GM12878 (cell line): Measurements from ENCODE around the gene CDH10. TPM values are rescaled to one million over a fixed set of nuclear protein-coding genes. Genes with fewer than 3 reads are reported as not detected.

Experiments used
- ATAC-seq: fragments of 200-7000 bp; cut with Tn5 transposase; 3 replicates; pipeline ENCODE4 v1.9.1; 2020; ENCODE audit warnings: mild to moderate bottlenecking, moderate library complexity
- BruUV-seq: library from RNA; stranded (reverse); fragments of 400-500 nt; replicated peaks from 2 replicates; lab custom pipeline; 2021; lab: Mats Ljungman, UMichigan
- CTCF ChIA-PET: fragments of 300-600 bp; sonication (Branson Sonifier 250); formaldehyde crosslinking; extraction: SDS; loops from one replicate; lab custom pipeline; 2021; ENCODE audit warnings: inconsistent platforms; lab: Yijun Ruan, JAX
- POLR2A ChIA-PET: fragments of 350-600 bp; formaldehyde crosslinking; extraction: SDS; loops from one replicate; lab custom pipeline; 2021; ENCODE audit warnings: inconsistent platforms; lab: Charles Lee
- RAD21 ChIA-PET: fragments of 300-600 bp; sonication (Branson Sonifier 250); formaldehyde crosslinking; loops from one replicate; lab custom pipeline; 2023; ENCODE audit warnings: antibody characterized with exemption; ENCODE audit not compliant: unreplicated experiment; lab: Charles Lee
- SMC1A ChIA-PET: fragments of 300-600 bp; sonication (Branson Sonifier 250); formaldehyde crosslinking; loops from one replicate; lab custom pipeline; 2023; ENCODE audit not compliant: unreplicated experiment, uncharacterized antibody; lab: Charles Lee
- DNase-seq: peaks from one replicate; pipeline ENCODE4 v3.0.0-alpha.2; 2011; ENCODE audit warnings: low read depth, low spot score
- FAIRE-seq: peaks from 3 replicates; lab custom pipeline; 2011; peaks lifted over from hg19 to GRCh38; lab: Jason Lieb, UNC
- H2AFZ ChIP-seq: 2 replicates; pipeline ENCODE4 v1.6.0; 2011; ENCODE audit warnings: low read depth, low read length, control low read depth; ENCODE audit not compliant: control insufficient read depth
- H3K27ac ChIP-seq: 2 replicates; pipeline ENCODE4 v1.5.1; 2011; ENCODE audit warnings: control low read depth; ENCODE audit not compliant: control insufficient read depth, insufficient read depth
- H3K27me3 ChIP-seq, 2 experiments: replicated peaks in 1 of 2; 2 replicates each; pipeline versions ENCODE4 v1.6.0 to v1.6.1; 2011; ENCODE audit warnings: low read length in 1 of 2; ENCODE audit not compliant: control insufficient read depth in 2 of 2, insufficient read depth in 2 of 2
- H3K36me3 ChIP-seq, 2 experiments: 2 replicates each; pipeline ENCODE4 v1.5.1; 2011; ENCODE audit warnings: low read length in 1 of 2; ENCODE audit not compliant: control insufficient read depth in 2 of 2, insufficient read depth in 2 of 2
- H3K4me1 ChIP-seq: 2 replicates; pipeline ENCODE4 v1.6.1; 2011; ENCODE audit warnings: mild to moderate bottlenecking, low read length, moderate library complexity, mixed read lengths; ENCODE audit not compliant: control insufficient read depth, insufficient read depth
- H3K4me2 ChIP-seq: 2 replicates; pipeline ENCODE4 v1.6.0; 2011; ENCODE audit warnings: control low read depth; ENCODE audit not compliant: control insufficient read depth, insufficient read depth
- H3K4me3 ChIP-seq: fragments of 200-600 bp; sonication (generic); 2 replicates; pipeline ENCODE4 v1.5.1; 2016
- H3K79me2 ChIP-seq: 2 replicates; pipeline ENCODE4 v1.6.0; 2011; ENCODE audit warnings: low read length; ENCODE audit not compliant: control insufficient read depth, insufficient read depth
- H3K9ac ChIP-seq: 2 replicates; pipeline ENCODE4 v1.8.0; 2011; ENCODE audit warnings: low read length, control low read depth, mixed read lengths; ENCODE audit not compliant: control insufficient read depth, insufficient read depth
- H3K9me3 ChIP-seq: replicated peaks from 3 replicates; pipeline ENCODE4 v1.5.1; 2011; ENCODE audit warnings: mild to moderate bottlenecking, low read length; ENCODE audit not compliant: control insufficient read depth, insufficient read depth
- H4K20me1 ChIP-seq: 2 replicates; pipeline ENCODE4 v1.6.0; 2011; ENCODE audit not compliant: control insufficient read depth, insufficient read depth
- KLF5 ChIP-seq: fragments of 450-650 bp; IDR thresholded peaks from 2 replicates; pipeline ENCODE4 v1.6.1; 2014; ENCODE audit warnings: mild to moderate bottlenecking; ENCODE audit not compliant: partially characterized antibody
- MTA2 ChIP-seq: fragments of 450-650 bp; IDR thresholded peaks from 2 replicates; pipeline ENCODE4 v1.6.1; 2016; ENCODE audit warnings: low read depth, mild to moderate bottlenecking, moderate library complexity
- MYC ChIP-seq: IDR thresholded peaks from 2 replicates; pipeline ENCODE4 v1.6.1; 2011; ENCODE audit warnings: mild to moderate bottlenecking, low read length, moderate library complexity, inconsistent platforms; ENCODE audit not compliant: insufficient read depth, insufficient replicate concordance, insufficient read length, severe bottlenecking
- PAX5 ChIP-seq: IDR thresholded peaks from 2 replicates; pipeline ENCODE4 v1.6.1; 2011; ENCODE audit warnings: low read depth, low read length, borderline replicate concordance
- SIN3A ChIP-seq: IDR thresholded peaks from 2 replicates; pipeline ENCODE4 v1.6.1; 2012; ENCODE audit warnings: low read depth, low read length, improper control_type of control experiment
- SMAD1 ChIP-seq: fragments of 450-650 bp; IDR thresholded peaks from 2 replicates; pipeline ENCODE4 v1.6.1; 2018; ENCODE audit warnings: mild to moderate bottlenecking, low read depth; ENCODE audit not compliant: partially characterized antibody
- SRF ChIP-seq, 2 experiments: IDR thresholded peaks; 2 replicates each; pipeline ENCODE4 v1.6.1; 2011; ENCODE audit warnings: low read depth in 2 of 2, low read length in 2 of 2, mild to moderate bottlenecking in 1 of 2, moderate library complexity in 1 of 2
- SUPT20H ChIP-seq: IDR thresholded peaks from 2 replicates; pipeline ENCODE4 v1.6.1; 2011; ENCODE audit warnings: low read depth, mild to moderate bottlenecking, low read length, moderate library complexity, borderline replicate concordance; ENCODE audit not compliant: control insufficient read depth
- TCF12 ChIP-seq: IDR thresholded peaks from 2 replicates; pipeline ENCODE4 v1.6.1; 2011; ENCODE audit warnings: low read depth, mild to moderate bottlenecking, low read length
- ZBED1 ChIP-seq: IDR thresholded peaks from 2 replicates; pipeline ENCODE4 v1.6.1; 2016; ENCODE audit warnings: borderline replicate concordance
- WGBS: methylation state at CpG from one replicate; pipeline ENCODE4 v1.1.6; 2016; ENCODE audit warnings: low lambda C conversion rate; ENCODE audit not compliant: insufficient replicate concordance, insufficient coverage; ENCODE audit errors: missing lambda C conversion rate; 5-methylcytosine and 5-hydroxymethylcytosine counted together
- in situ Hi-C: fragments of 300-500 bp; cut with MboI; formaldehyde crosslinking; loops from 9 replicates; pipeline ENCODE4 v1.14.3; 2018; ENCODE audit warnings: mixed read lengths
- intact Hi-C: fragments of 100-400 bp; cut with micrococcal nuclease; formaldehyde crosslinking; loops from one replicate; pipeline ENCODE4 v1.14.2; 2022; ENCODE audit not compliant: unreplicated experiment
- polyA plus RNA-seq, 11 experiments: library from polyadenylated mRNA; depleted of rRNA in 4 of 11; unstranded in 6 of 11; stranded (reverse) in 5 of 11; fragments of >200 nt; fragmentation: Nextera tagmentation in 4 of 11; fragmentation: Illumina TruSeq in 1 of 11; extraction: Ambion mirVana in 4 of 11; extraction: Trizol in 1 of 11; gene quantifications; 1 replicate in 1 of 11; 2 replicates in 10 of 11; pipeline versions ENCODE4 v1.2.1 to v1.2.3, GENCODE V29; 2011 to 2016; ENCODE audit warnings: inconsistent platforms in 2 of 11, missing spikeins in 2 of 11, low read depth in 1 of 11
- total RNA-seq, 4 experiments: library from RNA; depleted of rRNA in 3 of 4; stranded (reverse); fragments of >200 nt in 3 of 4; fragmentation: Illumina TruSeq in 1 of 4; extraction: Trizol in 1 of 4; gene quantifications; 2 replicates each; pipeline versions ENCODE4 v1.2.1 to v1.2.3, GENCODE V29; 2013 to 2021
- TF ChIP-seq, protein P1 (sequence below): IDR thresholded peaks from 2 replicates; pipeline ENCODE4 v1.6.1; 2012; ENCODE audit warnings: low read depth, low read length, improper control_type of control experiment
- TF ChIP-seq, protein P2 (sequence below): fragments of 450-650 bp; IDR thresholded peaks from 2 replicates; pipeline ENCODE4 v1.6.1; 2017; ENCODE audit warnings: borderline replicate concordance

CDH10 gene
- total and polyA plus RNA-seq, 10 of the 15 experiments (the other 5 are each of a cell fraction or from before 2014, with no cell fraction given), result 0.04 to 0.05 TPM; not detected in 8

DNA sequence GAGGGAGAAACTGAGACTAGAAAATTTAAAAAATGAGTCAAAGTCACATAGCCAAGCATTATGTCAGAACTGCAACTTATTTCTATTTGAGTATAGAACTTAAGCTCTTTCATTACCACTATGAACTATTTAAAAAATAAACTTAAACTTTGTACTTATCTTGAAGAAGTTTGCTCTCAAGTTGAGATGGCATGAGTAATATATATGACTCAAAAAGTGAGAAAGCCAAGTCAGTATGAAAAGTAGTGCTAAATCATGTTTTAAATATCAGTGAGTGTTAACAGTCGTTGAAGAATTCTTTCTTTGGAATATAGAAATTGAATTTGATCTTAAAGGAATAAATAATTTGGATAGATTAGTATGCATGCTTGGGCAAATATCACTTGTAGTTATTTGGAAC, 36.3 kb upstream of the CDH10 start (continued):
- TF ChIP-seq, protein P1, sequence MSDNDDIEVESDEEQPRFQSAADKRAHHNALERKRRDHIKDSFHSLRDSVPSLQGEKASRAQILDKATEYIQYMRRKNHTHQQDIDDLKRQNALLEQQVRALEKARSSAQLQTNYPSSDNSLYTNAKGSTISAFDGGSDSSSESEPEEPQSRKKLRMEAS, result no peak
- TF ChIP-seq, protein P2, sequence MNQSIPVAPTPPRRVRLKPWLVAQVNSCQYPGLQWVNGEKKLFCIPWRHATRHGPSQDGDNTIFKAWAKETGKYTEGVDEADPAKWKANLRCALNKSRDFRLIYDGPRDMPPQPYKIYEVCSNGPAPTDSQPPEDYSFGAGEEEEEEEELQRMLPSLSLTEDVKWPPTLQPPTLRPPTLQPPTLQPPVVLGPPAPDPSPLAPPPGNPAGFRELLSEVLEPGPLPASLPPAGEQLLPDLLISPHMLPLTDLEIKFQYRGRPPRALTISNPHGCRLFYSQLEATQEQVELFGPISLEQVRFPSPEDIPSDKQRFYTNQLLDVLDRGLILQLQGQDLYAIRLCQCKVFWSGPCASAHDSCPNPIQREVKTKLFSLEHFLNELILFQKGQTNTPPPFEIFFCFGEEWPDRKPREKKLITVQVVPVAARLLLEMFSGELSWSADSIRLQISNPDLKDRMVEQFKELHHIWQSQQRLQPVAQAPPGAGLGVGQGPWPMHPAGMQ, result no peak
- no peak for TF ChIP-seq ZBED1
- TF ChIP-seq SIN3A, result no peak
- no peak for TF ChIP-seq SUPT20H

- Histone ChIP-seq H3K4me3 (no peak overlapping the region), H4K20me1 (no peaks in the 10 kb centered on the region), H3K36me3 (no peaks in the 10 kb centered on the region), H3K4me1 (no peaks in the 10 kb centered on the region), H3K4me2 (no peak overlapping the region), H3K9me3 (no peaks in the 10 kb centered on the region), H2AFZ (no peak overlapping the region), H3K27me3 (no peaks in the 10 kb centered on the region), H3K79me2 (no peaks in the 10 kb centered on the region), H3K9ac (no peak overlapping the region), H3K27ac (no peak overlapping the region)
- POLR2A ChIA-PET, result no interaction called here
- WGBS, result 45% methylated on average over 4 of the region's 4 CpGs
- SMC1A ChIA-PET, result no interaction called here
- ATAC-seq (no peak), FAIRE-seq (no peak), DNase-seq (no peak)
- in situ Hi-C loops (no loop called here), intact Hi-C loops (no loop called here)
- RAD21 ChIA-PET, result no interaction called here
- CTCF ChIA-PET, result no interaction called here
- TF ChIP-seq SMAD1 (no peak), SRF (IDR thresholded peaks at IDR 0.05; ENCODE audit: low read depth in 2 of 2, low read length in 2 of 2) (no peak), MYC (no peak), MTA2 (no peak), PAX5 (no peak), TCF12 (no peak), KLF5 (no peak)
- TF ChIP-seq, protein P2, result no peak
- no TSS peak for BruUV-seq
Observed at GRCh38 chr5:24668050-24668449, 23.3 kb upstream of the CDH10 start.
